OCI-LY1 (cell line): ENCODE data around the gene DTX3L.

Experiments
- EZH2 ChIP-seq: fragments of 200-600 bp; sonication (generic), shearing (Covaris generic); IDR thresholded peaks from 2 replicates; pipeline ENCODE4 v1.8.0; 2017; ENCODE audit warnings: borderline replicate concordance, mixed run types, mild to moderate bottlenecking, antibody characterized with exemption, low read length, moderate library complexity, mixed read lengths
- TF ChIP-seq, protein P1 (sequence below): fragments of 200-600 bp; sonication (generic), shearing (Covaris generic); IDR thresholded peaks from 2 replicates; pipeline ENCODE4 v1.5.1; 2017; ENCODE audit warnings: mild to moderate bottlenecking, antibody characterized with exemption, low read length, moderate library complexity, mixed read lengths

DNA sequence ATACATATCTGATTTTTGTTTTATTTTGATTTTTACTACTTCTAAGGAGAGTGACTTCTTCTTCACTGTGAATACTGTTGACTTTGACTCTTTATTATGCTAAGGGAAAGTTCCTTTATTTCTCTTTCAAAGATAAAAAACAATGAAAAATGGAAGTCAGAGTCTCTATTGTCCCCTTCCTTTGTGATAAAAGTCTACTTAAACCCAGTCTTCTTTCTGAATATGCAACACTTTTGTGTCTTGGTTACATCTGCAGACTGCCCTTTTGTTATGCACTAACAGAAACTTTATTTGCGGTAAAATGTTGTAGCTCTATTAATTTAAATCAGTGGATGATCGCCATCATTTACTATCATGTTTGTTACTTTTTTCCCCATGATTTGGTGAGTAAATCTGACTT lies 26.5 kb downstream of the DTX3L start:
- no peak for TF ChIP-seq EZH2
- TF ChIP-seq, protein P1, sequence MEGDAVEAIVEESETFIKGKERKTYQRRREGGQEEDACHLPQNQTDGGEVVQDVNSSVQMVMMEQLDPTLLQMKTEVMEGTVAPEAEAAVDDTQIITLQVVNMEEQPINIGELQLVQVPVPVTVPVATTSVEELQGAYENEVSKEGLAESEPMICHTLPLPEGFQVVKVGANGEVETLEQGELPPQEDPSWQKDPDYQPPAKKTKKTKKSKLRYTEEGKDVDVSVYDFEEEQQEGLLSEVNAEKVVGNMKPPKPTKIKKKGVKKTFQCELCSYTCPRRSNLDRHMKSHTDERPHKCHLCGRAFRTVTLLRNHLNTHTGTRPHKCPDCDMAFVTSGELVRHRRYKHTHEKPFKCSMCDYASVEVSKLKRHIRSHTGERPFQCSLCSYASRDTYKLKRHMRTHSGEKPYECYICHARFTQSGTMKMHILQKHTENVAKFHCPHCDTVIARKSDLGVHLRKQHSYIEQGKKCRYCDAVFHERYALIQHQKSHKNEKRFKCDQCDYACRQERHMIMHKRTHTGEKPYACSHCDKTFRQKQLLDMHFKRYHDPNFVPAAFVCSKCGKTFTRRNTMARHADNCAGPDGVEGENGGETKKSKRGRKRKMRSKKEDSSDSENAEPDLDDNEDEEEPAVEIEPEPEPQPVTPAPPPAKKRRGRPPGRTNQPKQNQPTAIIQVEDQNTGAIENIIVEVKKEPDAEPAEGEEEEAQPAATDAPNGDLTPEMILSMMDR, result no peak
